B cell (primary cell): ENCODE data around the gene PPP1R12B. TPM values are rescaled to one million over a fixed set of nuclear protein-coding genes. Genes with fewer than 3 reads are reported as not detected.
A peak's percentile ranks its signal among the peaks of the same experiment; 100 is the strongest.

Source experiments
- ATAC-seq: fragments of 200-7000 bp; cut with Tn5 transposase; one replicate; pipeline ENCODE4 v1.10.0; 2021; ENCODE audit warnings: low read depth, mild to moderate bottlenecking, moderate number of reproducible peaks, moderate library complexity
- CTCF ChIA-PET: fragments of 350-600 bp; sonication (Branson Sonifier 250); formaldehyde crosslinking; loops from one replicate; lab custom pipeline; 2021; ENCODE audit warnings: antibody characterized with exemption, inconsistent platforms; lab: Charles Lee
- POLR2A ChIA-PET: fragments of 350-600 bp; sonication (Branson Sonifier 250); formaldehyde crosslinking; loops from one replicate; lab custom pipeline; 2021; ENCODE audit warnings: antibody characterized with exemption; lab: Charles Lee
- DNase-seq: peaks from one replicate; pipeline ENCODE4 v3.0.0; 2013
- H2AFZ ChIP-seq: 2 replicates; pipeline ENCODE4 v1.6.1; 2012; ENCODE audit warnings: mild to moderate bottlenecking, low read depth, low read length; ENCODE audit not compliant: insufficient read depth, poor library complexity, severe bottlenecking
- H3K27ac ChIP-seq, 2 donors: 1 replicate in 1 of 2; 2 replicates in 1 of 2; pipeline ENCODE4 v1.5.1; 2012 to 2013; ENCODE audit warnings: low read length in 2 of 2, mild to moderate bottlenecking in 2 of 2, moderate library complexity in 1 of 2
- H3K27me3 ChIP-seq, 4 experiments: fragments of 200-600 bp in 1 of 4; sonication (generic) in 1 of 4; replicated peaks in 1 of 4; 1 replicate in 2 of 4; 2 replicates in 2 of 4; pipeline versions ENCODE4 v1.6.1 to v1.7.0; 2013 to 2016; ENCODE audit warnings: low read length in 3 of 4, mild to moderate bottlenecking in 2 of 4, mixed read lengths in 1 of 4, moderate library complexity in 1 of 4; ENCODE audit not compliant: insufficient read depth in 4 of 4, control insufficient read depth in 3 of 4; ENCODE audit errors: control extremely low read depth in 1 of 4
- H3K36me3 ChIP-seq, 2 experiments: replicated peaks in 1 of 2; 1 replicate in 1 of 2; 2 replicates in 1 of 2; pipeline versions ENCODE4 v1.6.1 to v1.7.1; 2013; ENCODE audit warnings: low read length in 1 of 2; ENCODE audit not compliant: insufficient read depth in 2 of 2, control insufficient read depth in 1 of 2; ENCODE audit errors: control extremely low read depth in 1 of 2, extremely low read depth in 1 of 2
- H3K4me1 ChIP-seq, 2 donors: fragments of 200-600 bp in 1 of 2; sonication (generic) in 1 of 2; 1 replicate in 1 of 2; 2 replicates in 1 of 2; pipeline versions ENCODE4 v1.5.1 to v1.6.1; 2013 to 2017; ENCODE audit warnings: low read length in 2 of 2; ENCODE audit not compliant: control insufficient read depth in 2 of 2, insufficient read depth in 2 of 2
- H3K4me2 ChIP-seq: replicated peaks from 2 replicates; pipeline ENCODE3; 2012; ENCODE audit warnings: mild to moderate bottlenecking, low read depth, low read length; ENCODE audit not compliant: poor library complexity, severe bottlenecking
- H3K4me3 ChIP-seq, 5 experiments: fragments of 200-600 bp in 1 of 5; sonication (generic) in 1 of 5; 1 replicate in 3 of 5; 2 replicates in 2 of 5; pipeline versions ENCODE4 v1.5.1 to v1.7.0; 2011 to 2016; ENCODE audit warnings: low read length in 4 of 5, mild to moderate bottlenecking in 4 of 5, low read depth in 2 of 5, control low read depth in 1 of 5, moderate library complexity in 1 of 5; ENCODE audit not compliant: insufficient read depth in 1 of 5; ENCODE audit errors: control extremely low read depth in 1 of 5, extremely low read depth in 1 of 5
- H3K79me2 ChIP-seq: fragments of 200-600 bp; sonication (generic); one replicate; pipeline ENCODE4 v1.6.0; 2016; ENCODE audit warnings: low read length; ENCODE audit not compliant: control insufficient read depth, insufficient read depth
- H3K9ac ChIP-seq: fragments of 200-600 bp; sonication (generic); 2 replicates; pipeline ENCODE4 v1.6.1; 2017; ENCODE audit warnings: mild to moderate bottlenecking, low read length, moderate library complexity
- H3K9me3 ChIP-seq, 3 donors: one replicate each; pipeline versions ENCODE4 v1.6.1 to v1.7.1; 2013; ENCODE audit warnings: low read length in 2 of 3; ENCODE audit not compliant: control insufficient read depth in 2 of 3, insufficient read depth in 1 of 3; ENCODE audit errors: control extremely low read depth in 1 of 3
- H4K20me1 ChIP-seq: 2 replicates; pipeline ENCODE4 v1.6.0; 2012; ENCODE audit warnings: mild to moderate bottlenecking, low read length; ENCODE audit not compliant: insufficient read depth, control insufficient read depth, poor library complexity, severe bottlenecking
- H3K27ac Mint-ChIP-seq: one replicate; pipeline ENCODE4 v1.8.0; 2021; ENCODE audit warnings: mixed read lengths
- H3K27me3 Mint-ChIP-seq: one replicate; pipeline ENCODE4 v1.8.0; 2021; ENCODE audit warnings: mixed read lengths
- H3K4me1 Mint-ChIP-seq: one replicate; pipeline ENCODE4 v1.8.0; 2021; ENCODE audit warnings: mixed read lengths
- H3K4me3 Mint-ChIP-seq: one replicate; pipeline ENCODE4 v1.8.0; 2021; ENCODE audit warnings: mixed read lengths
- H3K9me3 Mint-ChIP-seq: one replicate; pipeline ENCODE4 v1.8.0; 2022; ENCODE audit warnings: mixed read lengths; ENCODE audit not compliant: insufficient read depth
- CTCF ChIP-seq: fragments of 200-600 bp; IDR thresholded peaks from one replicate; pipeline ENCODE4 v1.8.0; 2022; ENCODE audit warnings: antibody characterized with exemption, mild to moderate bottlenecking
- EZH2 ChIP-seq: IDR thresholded peaks from 2 replicates; pipeline ENCODE4 v1.6.1; 2012; ENCODE audit warnings: borderline replicate concordance, low read depth, mild to moderate bottlenecking, moderate library complexity, low read length; ENCODE audit not compliant: insufficient read depth, poor library complexity, severe bottlenecking
- WGBS: methylation state at CpG from one replicate; pipeline ENCODE4 v1.1.5; 2013; ENCODE audit warnings: missing lambda C conversion rate; ENCODE audit not compliant: insufficient coverage; 5-methylcytosine and 5-hydroxymethylcytosine counted together
- intact Hi-C: fragments of 100-400 bp; cut with micrococcal nuclease; formaldehyde crosslinking; loops from one replicate; pipeline ENCODE4 v1.10.0; 2022
- polyA plus RNA-seq: library from polyadenylated mRNA; depleted of rRNA; stranded (reverse); fragments of >200 nt; gene quantifications from 2 replicates; pipeline ENCODE4 v1.2.3, GENCODE V29; 2012
- total RNA-seq, 2 donors: library from RNA; stranded (reverse); fragments of 120-200 nt in 1 of 2; gene quantifications; 1 replicate in 1 of 2; 2 replicates in 1 of 2; pipeline versions ENCODE4 v1.2.3 to v1.2.4, GENCODE V29; 2013 to 2022

Gene PPP1R12B
- total and polyA plus RNA-seq, 2 donors (not counting 1 experiment from before 2014, with no cell fraction given), result 7.1 to 49.6 TPM

DNA sequence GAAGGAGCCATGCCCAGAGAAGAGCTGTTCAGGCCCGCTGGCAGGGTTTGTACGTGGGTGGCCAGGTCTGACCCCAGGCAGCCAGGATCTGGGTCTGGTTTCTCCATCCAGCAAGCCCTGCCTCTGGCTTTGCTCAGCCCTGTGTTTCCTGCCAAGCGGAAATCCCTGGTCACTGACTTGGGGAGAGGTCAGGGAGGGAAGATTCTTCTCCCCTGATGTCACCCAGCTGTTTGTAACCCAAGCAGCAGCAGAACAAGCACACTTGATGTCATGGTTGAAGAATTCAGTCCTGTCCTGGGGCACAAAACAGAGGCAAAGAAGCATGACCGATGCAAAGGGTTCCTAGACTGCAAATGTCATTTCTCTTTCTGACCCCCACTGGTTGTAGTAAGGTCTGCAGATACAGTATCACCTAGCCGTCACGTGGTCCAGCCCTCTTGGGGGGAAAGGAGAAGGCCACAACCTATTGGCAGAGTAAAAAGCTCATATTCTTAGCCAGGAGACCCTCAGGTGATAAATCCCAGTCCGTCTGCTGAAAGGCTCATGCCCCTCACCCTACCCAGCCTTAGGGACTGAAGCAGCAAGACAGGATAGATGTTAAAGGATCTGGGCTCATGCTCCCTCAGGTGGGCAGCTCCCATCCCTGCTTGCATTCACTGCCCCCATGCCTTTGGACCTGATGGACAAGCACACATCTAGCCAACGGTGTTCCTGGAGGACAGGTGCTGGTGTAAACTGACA, 240.9 kb downstream of the PPP1R12B start:
- Mint-ChIP-seq H3K4me3 (no peak overlapping the region), H3K9me3 (no peaks in the 10 kb centered on the region), H3K27me3 (no peaks in the 10 kb centered on the region), H3K27ac (no peak overlapping the region), H3K4me1 (peaks cover 30% of the 10 kb centered on the region)
- Histone ChIP-seq H2AFZ (no peak overlapping the region), H4K20me1 (no peaks in the 10 kb centered on the region), H3K27me3 (no peaks in the 10 kb centered on the region), H3K79me2 (no peaks in the 10 kb centered on the region), H3K4me2 (peak overlapping the region; percentile 4), H3K4me1 (peaks cover 15 to 21% of the 10 kb centered on the region in 2 donors), H3K9me3 (no peaks in the 10 kb centered on the region), H3K36me3 (no peaks in the 10 kb centered on the region), H3K9ac (no peak overlapping the region), H3K27ac (no peak overlapping the region), H3K4me3 (no peak overlapping the region)
- ATAC-seq, result peak; percentile 17
- ChIA-PET CTCF (interaction anchor here (0.7 to 1.4 kb wide), 2 partner anchors 15 to 18 kb away, joined by 3 to 5 read pairs; no protein-coding TSS in a partner anchor), POLR2A (no interaction called here)
- intact Hi-C loops, result no loop called here
- DNase-seq, result no peak
- 62% methylated on average over 5 of the region's 8 CpGs for WGBS
- TF ChIP-seq EZH2 (no peak), CTCF (no peak)

- no peak overlapping the region for H3K27ac Mint-ChIP-seq
- H3K4me3 Mint-ChIP-seq, result no peak overlapping the region
- no peak overlapping the region for H3K4me2 ChIP-seq
Observed at GRCh38 chr1:202590126-202590525, 241.6 kb downstream of the PPP1R12B start.

More at GRCh38 chr1:202590126-202590525, 241.6 kb downstream of the PPP1R12B start:
- H3K36me3 ChIP-seq, result no peaks in the 10 kb centered on the region
- 100% methylated on average over 1 of the region's 4 CpGs for WGBS
- no peak for TF ChIP-seq EZH2
- no peak for TF ChIP-seq CTCF
- ATAC-seq, result no peak
- no peak overlapping the region for H3K27ac ChIP-seq
- H4K20me1 ChIP-seq, result no peaks in the 10 kb centered on the region
- H3K79me2 ChIP-seq, result no peaks in the 10 kb centered on the region
- no peaks in the 10 kb centered on the region for H3K27me3 Mint-ChIP-seq
- H3K9me3 ChIP-seq, result no peaks in the 10 kb centered on the region
- no peak for DNase-seq
- ChIA-PET POLR2A (no interaction called here), CTCF (interaction anchor here (1.0 to 1.4 kb wide), 2 partner anchors 19 to 1108 kb away, joined by 3 to 5 read pairs; no protein-coding TSS in a partner anchor)
- peaks cover 30% of the 10 kb centered on the region for H3K4me1 Mint-ChIP-seq
- no peak overlapping the region for H3K4me3 ChIP-seq
- H3K4me1 ChIP-seq, result peaks cover 15 to 21% of the 10 kb centered on the region in 2 donors
- no peaks in the 10 kb centered on the region for H3K27me3 ChIP-seq
- H3K9me3 Mint-ChIP-seq, result no peaks in the 10 kb centered on the region
- no peak overlapping the region for H2AFZ ChIP-seq
- intact Hi-C loops, result no loop called here
- no peak overlapping the region for H3K9ac ChIP-seq
